Endodermal cell (in vitro differentiated cells): ENCODE measurements around the gene GRIK3. TPM values are rescaled to one million over a fixed set of nuclear protein-coding genes. Genes with fewer than 3 reads are reported as not detected.

Source experiments
- DNase-seq: peaks from one replicate; pipeline ENCODE4 v3.0.0-alpha.2; 2017
- H3K27ac ChIP-seq: 2 replicates; pipeline ENCODE4 v1.5.1; 2013; ENCODE audit warnings: mild to moderate bottlenecking, low read depth, low read length, moderate library complexity
- H3K27me3 ChIP-seq: 2 replicates; pipeline ENCODE4 v1.6.1; 2013; ENCODE audit warnings: mild to moderate bottlenecking, low read length, moderate library complexity; ENCODE audit not compliant: insufficient read depth, control insufficient read depth, poor library complexity, severe bottlenecking
- H3K36me3 ChIP-seq: 2 replicates; pipeline ENCODE4 v1.7.0; 2013; ENCODE audit warnings: mild to moderate bottlenecking, low read length, moderate library complexity; ENCODE audit not compliant: control insufficient read depth, insufficient read depth
- H3K4me1 ChIP-seq: one replicate; pipeline ENCODE4 v1.7.0; 2013; ENCODE audit warnings: low read length; ENCODE audit not compliant: control insufficient read depth, insufficient read depth
- H3K4me3 ChIP-seq: 2 replicates; pipeline ENCODE4 v1.5.1; 2013; ENCODE audit warnings: mild to moderate bottlenecking, low read length, moderate library complexity
- H3K9ac ChIP-seq: 2 replicates; pipeline ENCODE4 v1.6.1; 2013; ENCODE audit warnings: mild to moderate bottlenecking, low read length, moderate library complexity; ENCODE audit not compliant: poor library complexity, severe bottlenecking; ENCODE audit errors: extremely low read depth
- H3K9me3 ChIP-seq: 2 replicates; pipeline ENCODE4 v1.6.1; 2013; ENCODE audit warnings: mild to moderate bottlenecking, low read length, moderate library complexity; ENCODE audit not compliant: control insufficient read depth
- H3K27ac Mint-ChIP-seq: 2 replicates; pipeline ENCODE4 v1.8.0; 2020; ENCODE audit warnings: mixed read lengths
- H3K27me3 Mint-ChIP-seq: 2 replicates; pipeline ENCODE4 v1.8.0; 2021; ENCODE audit warnings: mild to moderate bottlenecking, mixed read lengths; ENCODE audit not compliant: insufficient read depth
- H3K36me3 Mint-ChIP-seq: 2 replicates; pipeline ENCODE4 v1.8.0; 2020; ENCODE audit warnings: low read depth, mixed read lengths
- H3K4me1 Mint-ChIP-seq: 2 replicates; pipeline ENCODE4 v1.8.0; 2020; ENCODE audit warnings: mixed read lengths
- H3K4me3 Mint-ChIP-seq: 2 replicates; pipeline ENCODE4 v1.8.0; 2020; ENCODE audit warnings: mild to moderate bottlenecking, moderate library complexity, mixed read lengths
- H3K9me3 Mint-ChIP-seq: 2 replicates; pipeline ENCODE4 v1.8.0; 2020; ENCODE audit warnings: mild to moderate bottlenecking, mixed read lengths
- CTCF ChIP-seq: fragments of 200-600 bp; sonication (generic); conservative IDR thresholded peaks from 2 replicates; pipeline ENCODE4 v1.5.0; 2021; ENCODE audit warnings: antibody characterized with exemption, mild to moderate bottlenecking
- WGBS, 2 experiments: methylation state at CpG; one replicate each; pipeline versions ENCODE4 v1.1.5 to v1.1.7; 2013; ENCODE audit warnings: missing lambda C conversion rate in 2 of 2, mixed read lengths in 1 of 2; ENCODE audit not compliant: insufficient coverage in 1 of 2, insufficient read length in 1 of 2; 5-methylcytosine and 5-hydroxymethylcytosine counted together
- total RNA-seq, 2 donors: library from RNA; stranded (reverse); fragmentation: NEBNext Ultra II Directional in 1 of 2; extraction: Animal tissue kit (Norgen Biotek cat#: 25700) in 1 of 2; gene quantifications; 2 replicates in 1 of 2; 3 replicates in 1 of 2; pipeline ENCODE4 v1.2.1, GENCODE V29; 2021

The GRIK3 gene
- total RNA-seq, 2 donors from 2014 or later: 13.4 to 32.4 TPM

- no peaks in the 10 kb centered on the region for H3K9me3 Mint-ChIP-seq
- H3K36me3 Mint-ChIP-seq: no peaks in the 10 kb centered on the region
- Histone ChIP-seq H3K9ac (no peak overlapping the region), H3K36me3 (no peaks in the 10 kb centered on the region), H3K9me3 (no peaks in the 10 kb centered on the region), H3K4me3 (no peak overlapping the region), H3K27ac (no peak overlapping the region), H3K4me1 (no peaks in the 10 kb centered on the region), H3K27me3 (no peaks in the 10 kb centered on the region)
- no peak for TF ChIP-seq CTCF
- no peak for DNase-seq
- H3K27ac Mint-ChIP-seq: no peak overlapping the region
- no peaks in the 10 kb centered on the region for H3K4me1 Mint-ChIP-seq
- 92 to 94% methylated on average over 6 to 7 of the region's 7 CpGs for WGBS, 2 experiments
- H3K4me3 Mint-ChIP-seq: no peak overlapping the region
- peaks cover 3% of the 10 kb centered on the region for H3K27me3 Mint-ChIP-seq
These were observed 38.2 kb downstream of the GRIK3 start for GRCh38 chr1:36996106-36996505.

DNA sequence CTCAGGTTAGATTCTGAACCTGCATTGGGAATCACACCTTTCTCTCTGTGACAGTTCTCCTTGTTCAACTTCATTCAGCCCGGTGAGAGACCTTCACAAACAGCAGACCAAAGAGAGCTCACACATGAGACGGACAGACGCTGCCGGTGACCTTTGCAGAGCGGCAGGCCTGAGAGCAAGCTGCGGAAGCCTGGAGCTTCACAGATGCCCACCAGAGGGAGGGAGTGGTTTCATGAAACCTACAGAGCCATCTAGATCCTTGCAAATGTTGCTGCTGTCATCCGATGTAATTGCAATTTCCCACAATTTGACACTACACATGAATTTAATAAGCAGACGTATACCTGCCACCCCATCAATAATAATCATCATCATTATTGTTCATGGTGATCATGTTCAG lies 39.4 kb downstream of the GRIK3 start:
- Histone ChIP-seq H3K9me3 (no peaks in the 10 kb centered on the region), H3K27ac (no peak overlapping the region), H3K36me3 (no peaks in the 10 kb centered on the region), H3K9ac (no peak overlapping the region), H3K4me1 (no peaks in the 10 kb centered on the region), H3K4me3 (no peak overlapping the region), H3K27me3 (no peaks in the 10 kb centered on the region)
- no peak for DNase-seq
- peak; percentile 67 for TF ChIP-seq CTCF
- peaks cover 3% of the 10 kb centered on the region for H3K27me3 Mint-ChIP-seq
- H3K4me1 Mint-ChIP-seq: no peaks in the 10 kb centered on the region
- H3K36me3 Mint-ChIP-seq: no peaks in the 10 kb centered on the region
- no peak overlapping the region for H3K27ac Mint-ChIP-seq
- H3K9me3 Mint-ChIP-seq: no peaks in the 10 kb centered on the region
- WGBS, 2 experiments: 69 to 90% methylated on average over 6 to 8 of the region's 8 CpGs
- H3K4me3 Mint-ChIP-seq: no peak overlapping the region

- H3K27ac ChIP-seq: no peak overlapping the region
- H3K4me1 ChIP-seq: no peaks in the 10 kb centered on the region
- H3K27me3 ChIP-seq: no peaks in the 10 kb centered on the region
- H3K27me3 Mint-ChIP-seq: peaks cover 3% of the 10 kb centered on the region
- DNase-seq: no peak
- no peak overlapping the region for H3K4me3 ChIP-seq
- no peaks in the 10 kb centered on the region for H3K9me3 Mint-ChIP-seq
- no peaks in the 10 kb centered on the region for H3K36me3 ChIP-seq
- no peaks in the 10 kb centered on the region for H3K36me3 Mint-ChIP-seq
- no peaks in the 10 kb centered on the region for H3K9me3 ChIP-seq
- H3K4me1 Mint-ChIP-seq: no peaks in the 10 kb centered on the region
- no peak for TF ChIP-seq CTCF
- no peak overlapping the region for H3K27ac Mint-ChIP-seq
- WGBS, 2 experiments: 44 to 50% methylated on average over 2 of the region's 2 CpGs
- H3K4me3 Mint-ChIP-seq: no peak overlapping the region
- H3K9ac ChIP-seq: no peak overlapping the region
These were observed 40.0 kb downstream of the GRIK3 start for GRCh38 chr1:36994294-36994693.
